ENCODE data around the gene UST. TPM values are rescaled to one million over a fixed set of nuclear protein-coding genes. Genes with fewer than 3 reads are reported as not detected.

UST gene
- total RNA-seq, 2 donors from 2014 or later: 4.3 to 5.3 TPM

DNA sequence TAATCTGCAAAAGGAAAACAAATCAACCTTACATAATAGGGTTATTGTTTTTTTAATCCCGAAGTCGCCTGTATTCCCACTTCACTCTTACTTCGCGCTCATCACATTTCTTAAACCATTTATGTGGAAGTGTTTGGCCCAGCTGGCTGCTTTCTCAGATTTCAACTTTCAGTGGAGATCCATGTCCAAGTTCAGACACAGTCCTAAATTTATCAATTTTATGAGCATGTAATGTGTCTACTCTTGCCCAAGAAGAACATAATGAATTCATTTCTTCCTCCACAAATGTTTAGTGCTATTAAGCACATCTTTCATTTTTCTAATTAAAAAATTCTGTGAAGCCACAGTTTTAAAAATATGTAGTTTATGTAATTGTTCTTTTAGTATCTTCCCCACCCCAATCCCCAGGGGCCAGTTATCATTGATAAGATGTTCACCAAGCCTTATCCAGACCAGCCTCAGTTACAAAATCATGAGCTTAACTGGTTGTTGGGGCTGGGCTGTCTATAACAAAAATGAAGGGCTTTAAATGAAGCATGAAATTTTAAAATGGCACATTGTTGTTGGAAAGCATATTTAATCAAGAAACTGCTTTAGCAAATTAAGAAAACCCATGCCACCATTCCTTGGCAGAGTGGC, 151.7 kb downstream of the UST start:
- TF ChIP-seq CTCF (IDR thresholded peaks at IDR 0.05): no peak
- Histone ChIP-seq H3K9me3 (no peaks in the 10 kb centered on the region), H3K4me3 (no peak overlapping the region), H3K4me1 (no peaks in the 10 kb centered on the region), H3K27me3 (no peaks in the 10 kb centered on the region), H3K36me3 (no peaks in the 10 kb centered on the region), H3K27ac (no peak overlapping the region)
- DNase-seq (ENCODE audit: low spot score): no peak

GRCh38 chr6:148904896-148905870, 158.4 kb downstream of the UST start:
- no peaks in the 10 kb centered on the region for H3K9me3 ChIP-seq
- no peaks in the 10 kb centered on the region for H3K36me3 ChIP-seq
- no peaks in the 10 kb centered on the region for H3K27me3 ChIP-seq
- H3K4me1 ChIP-seq: no peaks in the 10 kb centered on the region
- H3K27ac ChIP-seq: no peak overlapping the region
- no peak overlapping the region for H3K4me3 ChIP-seq
- TF ChIP-seq CTCF (IDR thresholded peaks at IDR 0.05): no peak
- DNase-seq (ENCODE audit: low spot score): no peak

- no peaks in the 10 kb centered on the region for H3K27me3 ChIP-seq
- H3K36me3 ChIP-seq: no peaks in the 10 kb centered on the region
- DNase-seq (ENCODE audit: low spot score): no peak
Observed at GRCh38 chr6:148905901-148906300, 159.1 kb downstream of the UST start.

DNA sequence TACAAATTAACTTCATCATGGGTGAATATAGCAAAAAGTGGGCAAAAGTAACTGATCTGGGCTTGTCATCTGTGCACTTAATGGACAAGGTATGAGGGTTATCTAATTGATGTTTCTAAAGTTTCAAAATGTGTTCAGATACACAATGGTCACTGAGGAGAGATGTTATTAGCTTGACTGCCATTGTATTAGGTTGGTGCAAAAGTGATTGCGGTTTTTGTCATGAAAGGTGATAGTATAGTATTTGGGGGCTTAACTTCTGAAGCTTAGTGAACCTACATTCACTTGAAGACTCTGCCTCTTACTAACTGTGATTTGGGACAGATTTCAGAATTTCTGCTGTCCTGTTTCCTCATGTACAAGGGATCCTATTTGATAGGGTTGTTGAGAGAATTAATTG, 159.6 kb downstream of the UST start:
- H3K4me1 ChIP-seq: no peaks in the 10 kb centered on the region
- no peak overlapping the region for H3K27ac ChIP-seq
- no peaks in the 10 kb centered on the region for H3K36me3 ChIP-seq
- TF ChIP-seq CTCF (IDR thresholded peaks at IDR 0.05): no peak
- H3K9me3 ChIP-seq: no peaks in the 10 kb centered on the region
- no peak overlapping the region for H3K4me3 ChIP-seq
- no peaks in the 10 kb centered on the region for H3K27me3 ChIP-seq
- no peak for DNase-seq (ENCODE audit: low spot score)

More at GRCh38 chr6:148905901-148906300, 159.1 kb downstream of the UST start:
- H3K9me3 ChIP-seq: no peaks in the 10 kb centered on the region
- no peak overlapping the region for H3K4me3 ChIP-seq
- no peak overlapping the region for H3K27ac ChIP-seq
- TF ChIP-seq CTCF (IDR thresholded peaks at IDR 0.05): no peak
- no peaks in the 10 kb centered on the region for H3K4me1 ChIP-seq

GRCh38 chr6:148907573-148907972, 160.7 kb downstream of the UST start:
- Histone ChIP-seq H3K4me1 (no peaks in the 10 kb centered on the region), H3K36me3 (no peaks in the 10 kb centered on the region), H3K27me3 (no peaks in the 10 kb centered on the region), H3K9me3 (no peaks in the 10 kb centered on the region), H3K4me3 (no peak overlapping the region), H3K27ac (no peak overlapping the region)
- TF ChIP-seq CTCF (IDR thresholded peaks at IDR 0.05): no peak
- no peak for DNase-seq (ENCODE audit: low spot score)
